Activated naive CD8-positive, alpha-beta T cell (primary cell): ENCODE measurements around the gene USP6NL.
"Not testable (repeated sequence)": the region's sequence is repeated elsewhere in the genome, so short reads cannot be mapped to it uniquely, and the experiment has no call there.

ENCODE experiments used
- H3K27ac Mint-ChIP-seq: one replicate; pipeline ENCODE4 v1.8.0; 2021; ENCODE audit warnings: mixed read lengths
- H3K27me3 Mint-ChIP-seq: one replicate; pipeline ENCODE4 v1.8.0; 2021; ENCODE audit warnings: mixed read lengths
- H3K36me3 Mint-ChIP-seq: one replicate; pipeline ENCODE4 v1.8.0; 2021; ENCODE audit warnings: mixed read lengths
- H3K4me1 Mint-ChIP-seq: one replicate; pipeline ENCODE4 v1.8.0; 2021; ENCODE audit warnings: low read depth, mixed read lengths
- H3K4me3 Mint-ChIP-seq: one replicate; pipeline ENCODE4 v1.8.0; 2021; ENCODE audit warnings: mild to moderate bottlenecking, mixed read lengths
- H3K9me3 Mint-ChIP-seq: one replicate; pipeline ENCODE4 v1.8.0; 2021; ENCODE audit warnings: low read depth, mixed read lengths

USP6NL gene

DNA sequence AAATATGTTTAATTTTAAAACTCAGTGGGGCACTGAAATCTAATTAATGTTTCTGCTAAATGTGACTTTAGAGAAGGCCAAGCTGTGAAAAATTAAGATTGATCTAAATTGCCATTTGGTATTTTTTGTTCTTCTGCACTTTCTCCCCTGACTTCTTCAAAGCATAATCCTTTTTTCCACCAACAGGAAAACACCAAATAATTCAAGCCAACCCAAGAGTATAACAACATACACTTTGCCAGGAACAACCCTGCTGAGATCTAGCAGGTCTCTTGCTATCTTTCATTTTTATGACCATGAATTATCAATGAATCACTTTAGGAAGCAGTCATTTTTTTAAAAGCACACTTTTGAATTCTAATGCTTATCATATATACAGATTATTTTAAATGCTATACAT is 100.1 kb downstream of the USP6NL start:
- Mint-ChIP-seq H3K27me3 (no peaks in the 10 kb centered on the region), H3K4me1 (peaks cover 8% of the 10 kb centered on the region), H3K4me3 (no peak overlapping the region), H3K36me3 (peaks cover 7% of the 10 kb centered on the region), H3K9me3 (no peaks in the 10 kb centered on the region), H3K27ac (no peak overlapping the region)

DNA sequence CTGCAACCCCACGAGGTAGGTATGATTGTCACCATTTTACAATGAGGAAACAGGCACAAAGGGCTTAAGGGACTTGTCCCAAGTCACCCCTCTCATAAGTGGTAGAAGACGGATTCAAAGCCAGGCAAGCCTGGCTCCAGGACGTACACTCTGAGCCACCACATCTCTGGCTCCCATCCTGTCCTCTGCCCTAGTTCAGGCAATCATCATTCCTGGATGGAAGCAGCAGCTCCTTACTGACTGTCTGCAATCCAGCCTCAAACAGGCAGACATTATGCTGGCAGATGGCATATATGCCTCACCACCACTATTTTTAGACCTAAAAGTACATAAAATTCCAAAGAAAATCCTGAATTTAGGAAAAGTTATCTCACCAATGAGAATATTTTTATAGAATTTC is 100.7 kb downstream of the USP6NL start:
- no peak overlapping the region for H3K27ac Mint-ChIP-seq
- no peak overlapping the region for H3K4me3 Mint-ChIP-seq
- peaks cover 5% of the 10 kb centered on the region for H3K4me1 Mint-ChIP-seq
- peaks cover 9% of the 10 kb centered on the region for H3K36me3 Mint-ChIP-seq
- H3K27me3 Mint-ChIP-seq, result no peaks in the 10 kb centered on the region
- H3K9me3 Mint-ChIP-seq, result no peaks in the 10 kb centered on the region

- peaks cover 10% of the 10 kb centered on the region for H3K36me3 Mint-ChIP-seq
- H3K27ac Mint-ChIP-seq, result no peak overlapping the region
- H3K4me1 Mint-ChIP-seq, result peaks cover 4% of the 10 kb centered on the region
- no peak overlapping the region for H3K4me3 Mint-ChIP-seq
- no peaks in the 10 kb centered on the region for H3K27me3 Mint-ChIP-seq
- H3K9me3 Mint-ChIP-seq, result no peaks in the 10 kb centered on the region
Observed at GRCh38 chr10:11510281-11510680, 101.2 kb downstream of the USP6NL start.

DNA sequence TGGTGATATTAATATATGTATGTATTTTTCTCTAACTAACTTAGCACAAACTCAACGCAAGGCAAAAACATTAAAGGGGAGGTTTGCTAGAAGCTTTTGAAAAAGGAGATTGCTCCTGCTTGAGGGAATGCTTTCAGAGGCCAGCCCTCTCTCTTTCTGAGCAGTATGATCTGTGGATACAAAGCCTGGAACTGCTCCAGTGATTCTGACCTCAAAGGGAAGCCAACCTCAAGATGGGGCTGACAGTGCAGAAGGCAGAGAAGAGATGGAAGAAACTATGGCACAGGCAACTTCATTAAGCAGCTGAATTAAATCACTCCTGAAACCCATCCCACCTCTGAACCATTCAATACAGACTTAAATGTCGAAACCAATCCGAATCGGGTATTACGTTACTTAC is 102.4 kb downstream of the USP6NL start:
- Mint-ChIP-seq H3K36me3 (peaks cover 10% of the 10 kb centered on the region), H3K27me3 (no peaks in the 10 kb centered on the region), H3K4me3 (no peak overlapping the region), H3K27ac (no peak overlapping the region), H3K4me1 (peaks cover 3% of the 10 kb centered on the region), H3K9me3 (no peaks in the 10 kb centered on the region)

DNA sequence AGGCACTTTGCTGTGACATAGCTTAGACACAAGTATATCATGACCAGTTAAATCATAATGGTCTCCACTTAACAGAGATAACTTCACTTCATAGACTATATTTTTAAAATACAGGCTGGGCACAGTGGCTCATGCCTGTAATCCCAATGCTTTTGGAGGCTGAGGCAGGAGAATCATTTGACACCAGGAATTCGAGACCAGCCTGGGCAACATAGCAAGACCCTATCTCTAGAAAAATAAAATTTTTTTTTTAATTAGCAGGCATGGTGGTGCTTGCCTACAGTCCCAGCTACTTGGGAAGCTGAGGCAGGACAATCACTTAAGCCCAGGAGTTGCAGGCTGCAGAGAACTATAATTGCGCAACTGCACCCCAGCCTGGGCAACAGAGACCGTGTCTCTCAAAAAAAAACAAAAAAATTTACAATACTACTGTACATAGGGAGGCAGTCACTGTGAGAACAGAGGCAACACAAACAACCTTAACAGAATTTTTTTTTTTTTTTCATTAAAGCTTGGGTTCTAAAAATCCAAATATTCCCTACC is 105.1 kb downstream of the USP6NL start:
- no peaks in the 10 kb centered on the region for H3K27me3 Mint-ChIP-seq
- no peaks in the 10 kb centered on the region for H3K9me3 Mint-ChIP-seq
- H3K36me3 Mint-ChIP-seq, result peaks cover 10% of the 10 kb centered on the region
- H3K4me3 Mint-ChIP-seq, result no peak overlapping the region
- peaks cover 3% of the 10 kb centered on the region for H3K4me1 Mint-ChIP-seq
- no peak overlapping the region for H3K27ac Mint-ChIP-seq

GRCh38 chr10:11505639-11506038 is 105.8 kb downstream of the USP6NL start:
- no peak overlapping the region for H3K4me3 Mint-ChIP-seq
- no peaks in the 10 kb centered on the region for H3K9me3 Mint-ChIP-seq
- H3K4me1 Mint-ChIP-seq, result peaks cover 3% of the 10 kb centered on the region
- peaks cover 10% of the 10 kb centered on the region for H3K36me3 Mint-ChIP-seq
- H3K27me3 Mint-ChIP-seq, result no peaks in the 10 kb centered on the region
- no peak overlapping the region for H3K27ac Mint-ChIP-seq

DNA sequence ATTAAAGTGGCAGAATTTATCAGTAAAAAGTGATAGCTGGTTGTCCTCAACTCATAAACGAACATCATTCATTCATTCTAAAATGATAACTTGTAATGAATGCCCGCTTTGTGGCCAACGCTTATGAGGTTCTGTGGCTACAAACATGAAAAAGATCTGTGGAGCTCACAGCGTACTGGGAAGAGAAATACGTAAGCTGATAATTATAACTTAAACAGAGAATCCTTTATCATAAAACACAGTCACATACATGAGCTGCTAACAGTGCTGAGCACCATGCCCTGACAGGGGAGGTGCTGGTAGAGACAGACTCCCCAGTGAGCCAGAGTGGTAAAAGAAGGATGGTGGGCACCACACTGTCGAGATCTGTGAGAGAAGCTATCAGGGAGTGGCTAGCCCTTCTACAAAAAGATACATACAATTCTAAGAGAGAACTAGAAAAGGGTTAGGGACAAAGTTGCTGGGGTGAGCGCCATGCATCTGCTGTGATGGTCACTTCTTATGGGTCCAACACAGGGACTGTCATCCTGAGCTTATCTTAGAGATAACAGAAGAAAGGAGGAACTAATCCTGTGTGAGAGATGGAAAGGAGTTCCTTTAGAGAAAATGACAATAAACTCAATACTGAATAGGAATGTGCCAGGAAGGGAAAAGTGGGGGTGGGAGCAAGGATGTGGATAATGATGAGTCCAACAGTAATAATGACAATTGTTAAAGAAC is 106.7 kb downstream of the USP6NL start:
- H3K27me3 Mint-ChIP-seq, result no peaks in the 10 kb centered on the region
- peaks cover 3% of the 10 kb centered on the region for H3K4me1 Mint-ChIP-seq
- H3K27ac Mint-ChIP-seq, result no peak overlapping the region
- no peak overlapping the region for H3K4me3 Mint-ChIP-seq
- H3K9me3 Mint-ChIP-seq, result no peaks in the 10 kb centered on the region
- H3K36me3 Mint-ChIP-seq, result peaks cover 10% of the 10 kb centered on the region

GRCh38 chr10:11501600-11501999 is 109.8 kb downstream of the USP6NL start:
- Mint-ChIP-seq H3K27ac (no peak overlapping the region), H3K4me1 (peaks cover 3% of the 10 kb centered on the region), H3K27me3 (no peaks in the 10 kb centered on the region)

DNA sequence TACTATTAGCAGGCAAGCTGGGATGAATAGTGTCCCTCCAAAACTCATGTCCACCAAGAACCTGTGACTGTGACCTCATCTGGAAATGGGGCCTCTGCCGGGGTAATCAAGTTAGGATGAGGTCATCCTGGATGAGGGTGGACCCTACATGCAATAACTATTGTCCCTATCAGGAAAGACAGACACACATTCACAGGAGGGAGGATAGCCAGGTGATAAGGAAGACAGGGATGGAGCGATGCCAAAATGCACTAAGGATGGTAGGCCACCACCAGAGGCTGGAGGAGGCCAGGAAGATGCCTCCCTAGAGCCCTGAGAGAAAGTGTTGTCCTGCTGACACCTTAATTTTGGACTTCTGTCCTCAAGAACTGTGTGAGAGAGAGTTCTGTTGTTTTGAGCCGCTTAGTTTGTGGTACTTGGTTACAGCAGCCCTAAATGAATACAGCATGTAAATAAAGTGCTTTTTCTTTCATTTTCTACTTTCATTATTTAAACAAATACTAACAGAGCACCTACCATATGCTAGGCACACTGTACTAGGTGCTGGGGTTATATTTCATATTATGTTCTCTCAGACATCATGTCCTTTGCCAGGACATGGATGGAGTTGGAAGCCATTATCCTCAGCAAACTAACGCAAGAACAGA is 111.9 kb downstream of the USP6NL start:
- Mint-ChIP-seq H3K27ac (no peak overlapping the region), H3K4me1 (no peaks in the 10 kb centered on the region)

More at GRCh38 chr10:11501600-11501999, 109.8 kb downstream of the USP6NL start:
- Mint-ChIP-seq H3K4me3 (no peak overlapping the region), H3K36me3 (peaks cover 8% of the 10 kb centered on the region), H3K9me3 (no peaks in the 10 kb centered on the region)

DNA sequence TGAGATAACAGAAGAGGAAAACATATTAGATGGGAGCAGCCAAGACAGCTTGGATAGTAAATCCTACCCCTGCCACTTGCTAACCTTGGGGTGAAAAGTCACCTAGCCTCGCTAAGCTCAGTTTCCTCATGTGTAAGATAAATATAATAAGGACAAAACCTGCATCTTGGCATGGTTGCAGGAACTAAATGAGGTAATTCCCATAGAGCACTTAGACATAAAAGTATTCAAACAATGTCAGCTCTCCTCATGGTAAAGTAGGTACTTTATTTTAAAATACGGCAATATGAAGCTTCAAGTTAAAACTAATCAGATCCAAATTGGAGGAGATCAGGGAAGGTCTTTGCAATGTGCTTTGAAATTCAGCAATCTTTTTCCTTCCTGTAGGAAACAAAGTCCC is 113.1 kb downstream of the USP6NL start:
- no peaks in the 10 kb centered on the region for H3K4me1 Mint-ChIP-seq
- H3K36me3 Mint-ChIP-seq, result peaks cover 12% of the 10 kb centered on the region
- no peak overlapping the region for H3K4me3 Mint-ChIP-seq
- no peaks in the 10 kb centered on the region for H3K27me3 Mint-ChIP-seq
- no peaks in the 10 kb centered on the region for H3K9me3 Mint-ChIP-seq
- H3K27ac Mint-ChIP-seq, result no peak overlapping the region

More for the DNA sequence above, 111.9 kb downstream of the USP6NL start:
- Mint-ChIP-seq H3K9me3 (no peaks in the 10 kb centered on the region), H3K27me3 (no peaks in the 10 kb centered on the region), H3K36me3 (peaks cover 6% of the 10 kb centered on the region), H3K4me3 (no peak overlapping the region)

DNA sequence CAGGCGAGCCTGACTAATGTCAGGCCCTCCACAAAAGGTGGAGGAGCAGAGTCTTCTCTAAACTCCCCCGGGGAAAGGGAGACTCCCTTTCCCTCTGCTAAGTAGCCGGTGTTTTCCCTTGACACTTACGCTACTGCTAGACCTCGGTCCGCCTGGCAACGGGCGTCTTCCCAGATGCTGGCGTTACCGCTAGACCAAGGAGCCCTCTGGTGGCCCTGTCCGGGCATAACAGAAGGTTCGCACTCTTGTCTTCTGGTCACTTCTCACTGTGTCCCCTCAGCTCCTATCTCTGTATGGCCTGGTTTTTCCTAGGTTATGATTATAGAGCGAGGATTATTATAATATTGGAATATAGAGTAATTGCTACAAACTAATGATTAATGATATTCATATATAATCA is 116.5 kb downstream of the USP6NL start:
- H3K4me1 Mint-ChIP-seq, H3K27me3 Mint-ChIP-seq, H3K9me3 Mint-ChIP-seq, H3K27ac Mint-ChIP-seq, H3K4me3 Mint-ChIP-seq: not testable (repeated sequence)
- H3K36me3 Mint-ChIP-seq, result peaks cover 25% of the 10 kb centered on the region

DNA sequence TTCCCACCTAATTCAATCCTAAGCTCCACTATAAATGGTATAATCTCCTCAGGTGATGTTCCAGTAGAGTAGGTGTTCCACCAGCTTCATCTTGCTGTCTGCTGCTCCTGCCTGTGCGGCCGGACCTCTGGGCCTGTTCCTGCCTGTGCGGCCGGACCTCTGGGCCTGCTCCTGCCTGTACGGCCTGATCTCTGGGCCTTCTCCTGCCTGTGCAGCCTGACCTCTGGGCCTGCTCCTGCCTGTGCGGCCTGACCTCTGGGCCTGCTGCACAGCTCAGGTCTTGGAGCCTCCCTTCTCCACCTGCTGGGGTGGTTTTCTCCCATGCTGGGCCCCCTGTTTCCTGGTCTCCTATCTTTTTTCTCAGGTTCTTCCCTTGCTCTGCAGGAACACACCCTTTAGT is 117.8 kb downstream of the USP6NL start:
- no peak overlapping the region for H3K4me3 Mint-ChIP-seq
- H3K27ac Mint-ChIP-seq, result no peak overlapping the region
- no peaks in the 10 kb centered on the region for H3K4me1 Mint-ChIP-seq
- peaks cover 22% of the 10 kb centered on the region for H3K36me3 Mint-ChIP-seq
- no peaks in the 10 kb centered on the region for H3K9me3 Mint-ChIP-seq
- H3K27me3 Mint-ChIP-seq, result no peaks in the 10 kb centered on the region

DNA sequence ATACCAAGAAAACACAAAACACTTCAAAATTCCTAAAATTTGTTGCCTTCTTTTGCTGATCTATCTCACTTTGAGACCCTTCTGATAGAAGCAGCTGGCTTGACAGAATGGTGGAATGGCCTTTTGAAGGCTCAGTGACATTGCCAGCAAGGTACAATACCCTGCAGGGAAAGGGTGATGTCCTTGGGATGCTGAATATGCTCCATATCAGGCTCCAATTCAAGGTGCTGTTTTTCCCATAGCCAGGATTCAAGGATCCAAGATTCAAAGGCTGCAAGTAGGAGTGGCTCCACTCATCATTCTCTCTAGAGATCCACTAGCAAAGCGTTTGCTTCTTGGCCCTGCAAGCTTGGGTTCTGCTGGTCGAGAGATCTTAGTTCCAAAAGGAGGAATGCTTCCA is 120.4 kb downstream of the USP6NL start:
- no peaks in the 10 kb centered on the region for H3K9me3 Mint-ChIP-seq
- H3K4me3 Mint-ChIP-seq, result no peak overlapping the region
- no peaks in the 10 kb centered on the region for H3K27me3 Mint-ChIP-seq
- H3K36me3 Mint-ChIP-seq, result peaks cover 22% of the 10 kb centered on the region
- no peak overlapping the region for H3K27ac Mint-ChIP-seq
- no peaks in the 10 kb centered on the region for H3K4me1 Mint-ChIP-seq

GRCh38 chr10:11489591-11489990 is 121.9 kb downstream of the USP6NL start:
- Mint-ChIP-seq H3K4me3 (no peak overlapping the region), H3K4me1 (no peaks in the 10 kb centered on the region), H3K9me3 (no peaks in the 10 kb centered on the region), H3K27ac (no peak overlapping the region), H3K27me3 (no peaks in the 10 kb centered on the region), H3K36me3 (peaks cover 22% of the 10 kb centered on the region)

DNA sequence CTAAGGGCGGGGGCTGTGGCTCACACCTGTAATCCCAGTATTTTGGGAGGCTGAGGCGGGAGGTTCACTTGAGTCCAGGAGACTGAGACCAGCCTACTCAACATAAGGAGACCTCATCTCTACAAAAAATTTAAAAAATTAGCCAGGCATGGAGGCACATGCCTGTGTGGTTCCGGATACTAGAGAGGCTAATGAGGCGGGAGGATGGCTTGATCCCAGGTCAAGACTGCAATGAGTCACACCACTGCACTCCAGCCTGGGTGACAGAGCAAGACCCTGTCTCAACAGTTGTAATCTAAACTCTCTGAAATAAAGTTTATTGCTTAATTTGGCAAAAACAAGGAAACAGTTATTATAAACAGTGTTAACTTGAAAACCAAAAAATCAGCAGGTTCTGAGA is 123.3 kb downstream of the USP6NL start:
- H3K36me3 Mint-ChIP-seq, result peaks cover 20% of the 10 kb centered on the region
- H3K9me3 Mint-ChIP-seq, result no peaks in the 10 kb centered on the region
- no peak overlapping the region for H3K27ac Mint-ChIP-seq
- H3K4me1 Mint-ChIP-seq, result no peaks in the 10 kb centered on the region
- no peak overlapping the region for H3K4me3 Mint-ChIP-seq
- H3K27me3 Mint-ChIP-seq, result no peaks in the 10 kb centered on the region
